K562 (cell line): Measurements from ENCODE around the gene HLA-DRB1. TPM values are rescaled to one million over a fixed set of nuclear protein-coding genes. Genes with fewer than 3 reads are reported as not detected.

Experiments used
- ATAC-seq: fragments of 200-7000 bp; cut with Tn5 transposase; 3 replicates; pipeline ENCODE4 v1.9.1; 2020; ENCODE audit warnings: moderate library complexity
- BruUV-seq: library from RNA; stranded (reverse); fragments of 400-500 nt; replicated peaks from 2 replicates; lab custom pipeline; 2021; lab: Mats Ljungman, UMichigan
- CTCF ChIA-PET: fragments of 300-600 bp; formaldehyde crosslinking; extraction: SDS; loops from one replicate; lab custom pipeline; 2021; ENCODE audit warnings: low intra/inter-chr PET ratio; lab: Yijun Ruan, JAX
- POLR2A ChIA-PET: fragments of 300-600, 350-650 bp; sonication (Branson Sonifier 250); formaldehyde crosslinking; extraction: SDS; loops from one replicate; lab custom pipeline; 2021; ENCODE audit warnings: antibody characterized with exemption, inconsistent platforms; lab: Yijun Ruan, JAX
- DNase-seq, 4 experiments: peaks; one replicate each; pipeline versions ENCODE4 v3.0.0 to v3.0.0-alpha.2; 2011 to 2018; ENCODE audit warnings: low spot score in 3 of 4, mixed read lengths in 3 of 4; ENCODE audit errors: extremely low read depth in 1 of 4
- FAIRE-seq: peaks from 2 replicates; lab custom pipeline; 2011; peaks lifted over from hg19 to GRCh38; lab: Jason Lieb, UNC
- H2AFZ ChIP-seq: 2 replicates; pipeline ENCODE4 v1.6.0; 2011; ENCODE audit warnings: low read depth, low read length, control low read depth, inconsistent platforms
- H3K27ac ChIP-seq: fragments of 200-600 bp; 3 replicates; pipeline ENCODE4 v1.8.0; 2011; ENCODE audit warnings: low read depth, mild to moderate bottlenecking, control low read depth, inconsistent platforms, low read length, moderate library complexity, mixed read lengths; ENCODE audit errors: extremely low read depth
- H3K27me3 ChIP-seq, 2 experiments: fragments of 300-600 bp in 1 of 2; 2 replicates in 1 of 2; 3 replicates in 1 of 2; pipeline versions ENCODE4 v1.6.0 to v1.8.0; 2011; ENCODE audit warnings: inconsistent platforms in 2 of 2, low read length in 2 of 2, mild to moderate bottlenecking in 1 of 2, mixed read lengths in 1 of 2, moderate library complexity in 1 of 2; ENCODE audit not compliant: control insufficient read depth in 2 of 2, insufficient read depth in 2 of 2
- H3K36me3 ChIP-seq: fragments of 300-600 bp; 3 replicates; pipeline ENCODE4 v1.8.0; 2011; ENCODE audit warnings: mild to moderate bottlenecking, low read length, inconsistent platforms; ENCODE audit not compliant: control insufficient read depth, insufficient read depth
- H3K4me1 ChIP-seq, 2 experiments: fragments of 200-600 bp in 1 of 2; replicated peaks in 1 of 2; 2 replicates in 1 of 2; 3 replicates in 1 of 2; pipeline versions ENCODE4 v1.5.1 to v1.8.0; 2011; ENCODE audit warnings: inconsistent platforms in 2 of 2, low read length in 2 of 2, mild to moderate bottlenecking in 1 of 2, mixed read lengths in 1 of 2, moderate library complexity in 1 of 2; ENCODE audit not compliant: control insufficient read depth in 2 of 2, insufficient read depth in 2 of 2
- H3K4me2 ChIP-seq: 2 replicates; pipeline ENCODE4 v1.6.1; 2011; ENCODE audit warnings: low read length, control low read depth, inconsistent platforms, mixed read lengths; ENCODE audit not compliant: insufficient read depth
- H3K4me3 ChIP-seq: fragments of 200-600 bp; sonication (generic), shearing (Covaris generic); 2 replicates; pipeline ENCODE4 v1.5.1; 2016; ENCODE audit warnings: control low read depth, inconsistent platforms
- H3K79me2 ChIP-seq: fragments of 200-600 bp; 3 replicates; pipeline ENCODE4 v1.8.0; 2011; ENCODE audit warnings: low read length, inconsistent platforms; ENCODE audit not compliant: control insufficient read depth, insufficient read depth
- H3K9ac ChIP-seq, 2 experiments: 2 replicates each; pipeline versions ENCODE4 v1.6.0 to v1.6.1; 2011; ENCODE audit warnings: low read depth in 2 of 2, low read length in 2 of 2, control low read depth in 1 of 2, inconsistent platforms in 1 of 2, mild to moderate bottlenecking in 1 of 2, mixed read lengths in 1 of 2; ENCODE audit not compliant: insufficient read depth in 1 of 2
- H3K9me1 ChIP-seq: one replicate; pipeline ENCODE4 v1.6.0; 2011; ENCODE audit warnings: inconsistent platforms, mild to moderate bottlenecking, low read length, moderate library complexity; ENCODE audit not compliant: control insufficient read depth, insufficient read depth
- H3K9me3 ChIP-seq: replicated peaks from 2 replicates; pipeline ENCODE4 v1.5.1; 2011; ENCODE audit warnings: low read depth, low read length, inconsistent platforms; ENCODE audit not compliant: control insufficient read depth, insufficient read depth
- H4K20me1 ChIP-seq: replicated peaks from 2 replicates; pipeline ENCODE4 v1.6.1; 2011; ENCODE audit warnings: low read length, inconsistent platforms, mixed read lengths; ENCODE audit not compliant: control insufficient read depth, insufficient read depth
- BHLHE40 ChIP-seq: IDR thresholded peaks from 2 replicates; pipeline ENCODE4 v1.6.1; 2011; ENCODE audit warnings: low read length, improper control_type of control experiment
- CEBPB ChIP-seq: fragments of 450-650 bp; IDR thresholded peaks from 2 replicates; pipeline ENCODE4 v1.6.1; 2016; ENCODE audit warnings: missing genetic modification characterization, missing compliant biosample characterization
- CTBP1 ChIP-seq: fragments of 450-650 bp; IDR thresholded peaks from 2 replicates; pipeline ENCODE4 v1.6.1; 2016; ENCODE audit warnings: borderline replicate concordance
- CXXC5 ChIP-seq: fragments of 250-450 bp; sonication (Bioruptor Pico); IDR thresholded peaks from 2 replicates; pipeline ENCODE4 v1.8.0; 2022; ENCODE audit warnings: inconsistent platforms, mild to moderate bottlenecking, moderate library complexity
- EZH2 ChIP-seq: IDR thresholded peaks from 2 replicates; pipeline ENCODE4 v1.6.1; 2012; ENCODE audit warnings: low read depth, mild to moderate bottlenecking, inconsistent platforms, low read length, borderline replicate concordance
- FOXJ3 ChIP-seq: sonication (generic); formaldehyde crosslinking; IDR thresholded peaks from 2 replicates; pipeline ENCODE4 v1.4.0; 2020; ENCODE audit warnings: mild to moderate bottlenecking, missing genetic modification reagents
- FOXP4 ChIP-seq: sonication (generic); formaldehyde crosslinking; IDR thresholded peaks from 2 replicates; pipeline ENCODE4 v1.8.0; 2022; ENCODE audit warnings: mild to moderate bottlenecking, missing genetic modification reagents, borderline replicate concordance
- LEF1 ChIP-seq: fragments of 450-650 bp; IDR thresholded peaks from 2 replicates; pipeline ENCODE4 v1.6.1; 2016; ENCODE audit warnings: mild to moderate bottlenecking
- RBM22 ChIP-seq: fragments of 200-400 bp; formaldehyde crosslinking; IDR thresholded peaks from 2 replicates; pipeline ENCODE4 v1.6.1; 2018; ENCODE audit warnings: low read length, low read depth; ENCODE audit not compliant: poor library complexity, severe bottlenecking
- SLC30A9 ChIP-seq: fragments of 250-450 bp; sonication (Bioruptor Pico); IDR thresholded peaks from 2 replicates; pipeline ENCODE4 v1.8.0; 2022; ENCODE audit warnings: mild to moderate bottlenecking, moderate library complexity
- WGBS: fragments of 100-300 bp; shearing (Covaris generic); methylation state at CpG from one replicate; pipeline ENCODE4 v1.1.6; 2016; ENCODE audit warnings: low coverage, mixed read lengths; ENCODE audit not compliant: insufficient coverage; ENCODE audit errors: missing lambda C conversion rate; 5-methylcytosine and 5-hydroxymethylcytosine counted together
- in situ Hi-C: fragments of 300-500 bp; cut with MboI; formaldehyde crosslinking; loops from 4 replicates; pipeline ENCODE4 v1.15.0; 2018; ENCODE audit warnings: inconsistent platforms, mixed read lengths
- intact Hi-C: fragments of 100-400 bp; cut with micrococcal nuclease; formaldehyde crosslinking; loops from 2 replicates; pipeline ENCODE4 v1.14.2; 2022
- polyA plus RNA-seq, 8 experiments: library from polyadenylated mRNA; depleted of rRNA in 4 of 8; stranded (reverse) in 5 of 8; unstranded in 3 of 8; fragments of >200 nt; fragmentation: Nextera tagmentation in 2 of 8; fragmentation: Illumina TruSeq in 1 of 8; extraction: Ambion mirVana in 2 of 8; extraction: Trizol in 1 of 8; gene quantifications; 2 replicates each; pipeline versions ENCODE4 v1.2.1 to v1.2.3, GENCODE V29; 2011 to 2014; ENCODE audit warnings: inconsistent platforms in 1 of 8, missing spikeins in 1 of 8
- total RNA-seq, 7 experiments: library from RNA; depleted of rRNA in 6 of 7; stranded (reverse); fragments of >200 nt in 6 of 7; fragmentation: Illumina TruSeq in 2 of 7; extraction: Trizol in 2 of 7; gene quantifications; 2 replicates each; pipeline versions ENCODE4 v1.2.1 to v1.2.3, GENCODE V29; 2011 to 2021; ENCODE audit warnings: low replicate concordance in 1 of 7
- TF ChIP-seq, protein P1 (sequence below): fragments of 450-650 bp; formaldehyde crosslinking; IDR thresholded peaks from 2 replicates; pipeline ENCODE4 v1.4.0; 2022; ENCODE audit warnings: missing genetic modification characterization

HLA-DRB1 gene
- total and polyA plus RNA-seq, 9 of the 15 experiments (the other 6 are each of a cell fraction or from before 2014, with no cell fraction given) = 0.06 to 0.78 (median 0.06) TPM; not detected in 6

DNA sequence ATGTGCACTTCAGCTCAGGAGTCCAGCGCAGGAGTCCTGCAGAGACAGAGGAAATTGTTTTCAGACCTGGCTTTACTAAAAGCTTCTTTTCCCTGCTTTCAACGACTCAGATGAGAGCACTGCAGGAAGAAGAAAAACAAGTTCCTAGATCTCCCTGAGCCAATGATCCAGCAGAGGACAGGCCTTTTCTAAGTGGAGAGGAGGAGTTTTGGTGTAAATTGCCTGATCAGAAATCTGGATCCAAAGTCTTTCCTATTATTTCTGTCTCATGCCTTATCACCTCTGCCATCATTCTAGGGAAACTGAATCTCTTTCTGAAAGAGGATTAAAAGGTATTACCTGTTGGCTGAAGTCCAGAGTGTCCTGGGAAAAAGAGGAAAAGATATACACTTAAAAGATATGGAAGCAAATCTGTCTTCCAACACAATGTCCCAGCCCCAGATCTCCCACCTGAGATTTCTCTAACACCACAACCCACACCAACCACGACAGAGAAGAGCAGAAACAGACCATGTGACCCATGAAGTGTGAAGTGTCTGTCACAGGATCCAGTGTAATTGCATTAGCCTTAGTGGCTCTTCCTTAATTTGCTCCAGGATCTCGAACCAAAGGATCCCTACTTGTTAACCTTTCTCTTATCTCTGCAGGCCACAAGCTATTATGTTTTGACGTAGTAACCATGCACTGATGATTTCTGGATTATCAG is 36.5 kb downstream of the HLA-DRB1 start (continued):
- TF ChIP-seq CTBP1 = no peak
- TF ChIP-seq FOXJ3 = no peak

DNA sequence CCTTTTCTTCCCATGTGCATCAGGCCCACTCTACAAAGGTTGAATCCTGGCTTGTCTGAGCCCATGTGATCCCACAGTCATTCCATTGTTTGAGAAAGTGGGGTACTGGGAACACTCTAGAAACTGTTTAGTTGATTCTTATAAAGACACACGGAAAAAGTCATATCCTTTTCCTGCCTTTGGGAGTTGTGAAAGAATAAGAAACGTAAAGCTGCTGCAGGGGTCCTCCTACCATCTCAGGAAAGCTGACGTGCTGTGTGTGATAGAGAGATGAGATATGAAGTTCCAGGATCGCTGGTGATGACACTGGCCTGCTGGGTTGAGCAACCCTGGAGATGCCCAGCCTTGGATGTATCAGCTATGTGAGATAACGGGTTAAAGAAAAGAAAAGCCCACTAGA is 38.2 kb downstream of the HLA-DRB1 start:
- ATAC-seq (no peak), DNase-seq (no peak), FAIRE-seq (no peak)
- Histone ChIP-seq H3K79me2 (no peaks in the 10 kb centered on the region), H3K27ac (no peak overlapping the region), H3K9me3 (no peaks in the 10 kb centered on the region), H3K9me1 (no peaks in the 10 kb centered on the region), H3K27me3 (peaks cover 0 to 3% of the 10 kb centered on the region in 2 experiments; a peak in 1 of 5 replicates), H2AFZ (no peak overlapping the region), H4K20me1 (no peaks in the 10 kb centered on the region), H3K36me3 (no peaks in the 10 kb centered on the region), H3K4me3 (no peak overlapping the region), H3K4me1 (no peaks in the 10 kb centered on the region), H3K9ac (no peak overlapping the region), H3K4me2 (no peak overlapping the region)
- no peak for TF ChIP-seq CXXC5
- 0% methylated on average over 4 of the region's 5 CpGs for WGBS
- intact Hi-C loops (no loop called here), in situ Hi-C loops (no loop called here)
- ChIA-PET POLR2A (no interaction called here), CTCF (no interaction called here)
- BruUV-seq = no TSS peak

DNA sequence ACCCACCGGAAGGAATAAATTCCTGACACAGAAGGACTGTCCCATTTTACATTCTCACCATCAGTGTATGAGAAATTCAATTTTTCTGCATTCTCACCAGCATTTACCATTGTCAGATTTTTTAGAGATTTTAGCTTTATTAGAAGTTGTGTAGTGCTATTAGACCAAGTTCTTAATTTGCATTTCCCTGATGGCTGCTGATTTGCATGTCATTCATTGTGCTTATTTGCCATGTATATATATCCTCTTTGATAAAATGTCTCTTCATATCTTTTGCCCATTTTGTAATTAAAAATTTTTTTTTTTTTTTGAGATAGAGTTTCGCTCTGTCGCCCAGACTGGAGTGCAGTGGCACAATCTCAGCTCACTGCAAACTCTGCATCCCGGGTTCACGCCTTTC is 49.8 kb downstream of the HLA-DRB1 start:
- Histone ChIP-seq H3K27ac (no peak overlapping the region), H3K79me2 (no peaks in the 10 kb centered on the region), H2AFZ (no peak overlapping the region), H3K9me3 (no peaks in the 10 kb centered on the region), H3K27me3 (no peaks in the 10 kb centered on the region), H3K9ac (no peak overlapping the region), H3K36me3 (no peaks in the 10 kb centered on the region), H3K4me2 (no peak overlapping the region), H4K20me1 (no peaks in the 10 kb centered on the region), H3K9me1 (no peaks in the 10 kb centered on the region), H3K4me1 (no peaks in the 10 kb centered on the region), H3K4me3 (no peak overlapping the region)
- 10% methylated on average over 1 of the region's 5 CpGs for WGBS
- POLR2A ChIA-PET = interaction anchor here (0.7 kb wide), 1 partner anchor 41 kb away, joined by 4 read pairs; no protein-coding TSS in a partner anchor
- in situ Hi-C loops = loop anchor here (5.0 kb wide), 1 partner anchor 48 kb away; no protein-coding TSS in a partner anchor
- BruUV-seq = no TSS peak
- DNase-seq (no peak), FAIRE-seq (no peak), ATAC-seq (no peak)
- CTCF ChIA-PET = no interaction called here
- intact Hi-C loops = no loop called here
- TF ChIP-seq SLC30A9 (CRISPR knock-in tag) (no peak), FOXP4 (CRISPR knock-in tag) (no peak), CEBPB (tag) (no peak), RBM22 (no peak), EZH2 (no peak), BHLHE40 (no peak), LEF1 (no peak)
- TF ChIP-seq, protein P1, sequence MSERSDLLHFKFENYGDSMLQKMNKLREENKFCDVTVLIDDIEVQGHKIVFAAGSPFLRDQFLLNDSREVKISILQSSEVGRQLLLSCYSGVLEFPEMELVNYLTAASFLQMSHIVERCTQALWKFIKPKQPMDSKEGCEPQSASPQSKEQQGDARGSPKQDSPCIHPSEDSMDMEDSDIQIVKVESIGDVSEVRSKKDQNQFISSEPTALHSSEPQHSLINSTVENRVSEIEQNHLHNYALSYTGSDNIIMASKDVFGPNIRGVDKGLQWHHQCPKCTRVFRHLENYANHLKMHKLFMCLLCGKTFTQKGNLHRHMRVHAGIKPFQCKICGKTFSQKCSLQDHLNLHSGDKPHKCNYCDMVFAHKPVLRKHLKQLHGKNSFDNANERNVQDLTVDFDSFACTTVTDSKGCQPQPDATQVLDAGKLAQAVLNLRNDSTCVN (CRISPR knock-in tag) = no peak
